HG03521 (cell line): ENCODE data around the gene RPL19.

Experiments used
- ATAC-seq: cut with Tn5 transposase; IDR thresholded peaks from one replicate; pipeline ENCODE4 v1.9.1; 2021; ENCODE audit warnings: mild to moderate bottlenecking, moderate library complexity; ENCODE audit not compliant: unreplicated experiment

Gene RPL19

GRCh38 chr17:39171933-39172332, 28.1 kb upstream of the RPL19 start:
- no peak for ATAC-seq

DNA sequence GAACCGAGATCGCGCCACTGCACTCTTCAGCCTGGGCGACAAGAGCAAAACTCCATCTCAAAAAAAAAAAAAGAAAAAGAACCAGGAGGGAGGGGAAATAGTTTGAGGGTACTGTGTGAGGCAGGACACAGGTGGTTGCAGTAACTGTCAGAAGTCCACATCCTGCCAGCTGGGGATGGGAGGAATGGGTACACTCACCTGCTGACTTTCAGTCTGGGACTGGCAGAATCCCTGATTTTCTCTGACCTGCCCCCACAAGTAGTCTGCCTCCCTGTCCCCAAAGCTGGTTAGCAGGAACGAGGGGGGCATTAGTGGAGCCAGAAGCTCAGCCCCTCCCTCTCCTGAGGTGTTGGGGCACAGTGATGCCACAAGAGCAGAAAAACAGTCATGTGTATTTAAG, 27.0 kb upstream of the RPL19 start:
- ATAC-seq = no peak

- no peak for ATAC-seq
Measured at GRCh38 chr17:39173526-39174274, 26.4 kb upstream of the RPL19 start.

GRCh38 chr17:39174920-39175694, 25.0 kb upstream of the RPL19 start:
- no peak for ATAC-seq

DNA sequence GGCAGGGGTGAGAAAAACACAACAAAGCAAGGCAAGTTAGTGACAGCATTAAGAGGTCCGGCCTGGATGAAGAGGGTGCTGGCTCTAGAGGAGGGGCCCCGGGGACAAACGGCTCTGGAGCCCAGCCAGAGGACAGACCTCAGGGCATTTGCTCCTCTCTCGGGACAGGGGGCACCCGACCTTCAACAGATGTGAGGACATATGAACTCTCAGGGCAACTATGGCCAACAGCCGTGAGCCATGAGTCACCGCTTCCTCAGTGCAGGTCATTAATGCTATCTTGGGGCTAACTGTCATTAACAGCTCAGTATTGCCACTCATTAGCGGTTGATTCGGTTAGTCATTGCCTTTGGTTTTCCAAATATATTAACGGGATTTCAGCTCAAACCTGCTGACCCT, 24.4 kb upstream of the RPL19 start:
- ATAC-seq = no peak

GRCh38 chr17:39177256-39177655, 22.8 kb upstream of the RPL19 start:
- no peak for ATAC-seq

- ATAC-seq = no peak
Measured at GRCh38 chr17:39178536-39178935, 21.5 kb upstream of the RPL19 start.

- ATAC-seq = no peak
Measured at GRCh38 chr17:39181303-39181702, 18.8 kb upstream of the RPL19 start.

DNA sequence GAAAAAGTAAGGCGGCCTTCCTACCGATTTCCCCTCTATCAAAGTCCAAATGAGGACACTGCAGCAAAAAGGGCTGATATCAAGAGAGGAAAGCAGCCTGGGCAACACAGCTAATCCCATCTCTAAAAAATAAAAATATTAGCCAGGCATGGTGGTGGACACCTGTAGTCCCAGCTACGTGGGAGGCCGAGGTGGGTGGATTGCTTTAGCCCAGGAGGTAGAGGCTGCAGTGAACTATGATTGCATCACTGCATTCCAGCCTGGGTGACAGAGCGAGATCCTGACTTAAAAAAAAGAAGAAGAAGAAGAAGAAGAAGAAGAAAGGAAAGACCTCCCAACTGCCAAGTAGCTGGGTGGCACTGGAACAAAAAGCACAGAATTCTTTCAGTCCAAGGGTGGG, 17.0 kb upstream of the RPL19 start:
- ATAC-seq = no peak

GRCh38 chr17:39183720-39184119, 16.4 kb upstream of the RPL19 start:
- no peak for ATAC-seq

DNA sequence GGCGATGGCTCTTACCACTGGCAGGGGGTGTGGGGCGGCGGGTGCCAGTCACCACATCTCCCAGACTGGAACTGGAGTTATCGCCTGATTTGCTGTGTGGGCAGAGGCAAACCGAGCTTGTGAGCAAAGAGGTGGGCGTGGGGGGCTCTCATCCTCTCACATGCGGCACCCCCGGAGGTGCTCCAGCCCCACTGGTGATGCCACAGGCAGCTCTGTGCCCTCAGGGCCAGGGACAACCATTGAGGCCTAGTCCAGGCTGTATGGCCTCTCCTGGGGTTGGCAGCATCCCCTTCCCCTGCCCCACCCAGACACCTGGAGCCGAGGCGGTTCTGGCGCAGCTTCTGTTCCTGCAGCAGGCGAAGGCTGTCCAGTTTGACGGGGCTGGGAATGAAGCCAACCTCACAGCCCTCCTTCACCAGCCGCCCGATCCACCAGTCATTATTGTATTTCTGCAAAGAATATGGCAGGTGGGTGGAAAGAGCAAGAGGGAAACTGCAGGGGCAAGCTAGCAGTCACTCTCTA, 13.5 kb upstream of the RPL19 start:
- no peak for ATAC-seq

GRCh38 chr17:39187152-39187830, 12.8 kb upstream of the RPL19 start:
- ATAC-seq = no peak

DNA sequence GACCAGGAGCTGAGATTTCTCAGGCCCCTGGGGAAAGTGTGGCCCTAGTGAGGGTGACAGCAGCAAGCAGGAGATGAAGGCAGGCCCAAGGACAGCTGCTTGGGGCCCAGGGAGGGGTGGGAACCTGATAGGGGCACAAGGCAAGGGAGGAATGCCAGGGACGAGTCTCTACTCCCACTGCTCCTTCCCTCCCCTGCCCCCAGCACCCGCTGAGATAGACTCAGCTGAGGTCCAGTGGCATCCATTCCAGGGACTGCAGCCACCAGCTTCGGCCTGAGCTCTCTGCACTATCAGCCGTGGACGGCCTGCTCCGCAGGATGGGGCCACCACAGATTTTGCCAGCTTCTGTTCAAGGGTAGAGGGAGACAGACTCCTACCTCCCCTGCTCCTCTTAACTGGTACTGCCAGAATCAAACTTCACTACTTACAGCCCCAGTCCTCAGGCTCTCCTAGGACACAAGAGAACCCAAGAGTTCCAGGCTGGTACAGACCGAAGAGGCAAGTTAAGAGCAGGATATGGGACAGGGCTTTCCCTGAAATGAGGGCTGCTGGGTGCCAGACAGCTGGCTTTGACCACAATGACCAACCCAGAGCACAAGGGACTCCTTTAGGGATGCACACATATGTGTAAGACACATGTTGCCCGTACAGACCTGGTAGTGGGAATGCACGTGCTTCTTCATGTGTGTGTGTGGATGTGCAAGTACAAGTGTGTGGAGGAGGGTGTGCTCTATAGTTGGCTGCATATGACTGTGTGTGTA, 8.2 kb upstream of the RPL19 start:
- ATAC-seq = no peak

DNA sequence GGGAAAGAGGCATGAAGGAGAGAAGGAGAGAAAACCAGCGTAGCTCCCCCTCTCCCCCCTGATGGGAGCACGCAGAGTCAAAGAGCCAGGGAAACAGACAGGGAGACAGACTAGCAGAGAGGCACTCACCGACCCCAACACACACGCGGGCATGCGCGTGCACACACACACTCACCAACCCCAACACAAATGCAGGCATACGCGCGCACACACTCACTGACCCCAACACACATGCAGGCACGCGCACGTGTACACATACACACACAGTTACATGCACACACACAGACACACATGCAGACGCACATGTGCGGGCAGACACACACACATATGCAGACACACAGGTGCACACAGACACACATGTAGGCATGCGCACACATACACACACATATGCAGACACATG, 7.2 kb upstream of the RPL19 start:
- no peak for ATAC-seq

GRCh38 chr17:39193346-39193745, 6.7 kb upstream of the RPL19 start:
- no peak for ATAC-seq

DNA sequence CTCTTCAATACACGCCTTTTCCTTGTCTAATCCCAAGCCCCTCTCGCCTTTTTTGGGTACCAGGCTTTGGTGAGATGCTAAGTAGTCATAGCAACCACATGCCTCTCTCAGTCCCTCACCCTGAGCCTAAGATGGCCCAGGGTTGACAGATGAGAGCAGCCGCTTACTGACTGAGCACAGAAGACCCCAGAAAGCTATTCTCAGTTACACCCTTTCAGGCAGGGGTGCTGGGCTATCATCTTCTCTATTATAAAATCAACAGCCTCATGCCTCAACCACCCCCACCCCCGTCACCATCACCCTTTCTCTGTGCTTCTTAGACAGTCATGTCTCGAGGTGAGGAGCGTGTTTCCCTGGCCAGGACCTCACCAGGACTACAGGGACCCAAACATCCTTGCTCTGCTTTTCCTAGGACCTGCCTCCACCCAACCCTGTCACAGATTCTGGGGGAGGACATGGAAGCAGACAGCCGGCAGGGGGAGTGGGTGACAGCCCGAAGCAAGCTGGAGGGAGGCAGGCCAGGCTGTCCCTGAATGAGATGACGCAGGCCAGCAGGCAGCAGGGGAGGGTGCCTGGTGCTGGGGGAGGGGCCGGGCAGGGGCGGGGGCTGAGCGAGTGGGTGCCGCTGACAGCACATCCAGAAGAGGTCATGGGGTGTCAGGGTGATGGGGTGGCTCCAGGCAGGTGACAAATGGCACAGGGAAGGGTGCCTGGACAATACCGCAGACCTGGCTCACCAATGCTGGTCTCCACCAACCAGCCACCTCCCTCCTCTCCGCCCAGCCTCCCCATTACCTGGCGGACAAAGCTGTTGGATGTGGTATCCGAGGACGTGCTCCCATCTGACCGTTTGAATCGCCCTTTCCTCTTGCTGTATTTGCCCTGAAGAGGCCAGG, 5.7 kb upstream of the RPL19 start:
- ATAC-seq = no peak

GRCh38 chr17:39194985-39195524, 5.0 kb upstream of the RPL19 start:
- ATAC-seq = no peak

- no peak for ATAC-seq
Measured at GRCh38 chr17:39195568-39196160, 4.4 kb upstream of the RPL19 start.

GRCh38 chr17:39196241-39196807, 3.8 kb upstream of the RPL19 start:
- ATAC-seq = no peak
